ENCODE measurements around the gene PCDH17. TPM values are rescaled to one million over a fixed set of nuclear protein-coding genes. Genes with fewer than 3 reads are reported as not detected.

The PCDH17 gene
- total and polyA plus RNA-seq, 2 of the 8 experiments (the other 6 are each of a cell fraction or from before 2014, with no cell fraction given), result 0.20 to 0.60 TPM

GRCh38 chr13:57635541-57636085 is 4.1 kb downstream of the PCDH17 start:
- WGBS, 2 experiments (ENCODE audit: extremely low coverage in 1 of 2, insufficient coverage in 1 of 2, insufficient read length in 1 of 2, insufficient replicate concordance in 2 of 2, low coverage in 1 of 2, low lambda C conversion rate in 2 of 2, missing lambda C conversion rate in 1 of 2), result 97% methylated on average over 2 of the region's 2 CpGs; no CpG with 5 or more reads in 1 of the 2 experiments
- Histone ChIP-seq H3K79me2 (ENCODE audit: control insufficient read depth in 1 of 2, insufficient read depth in 2 of 2, low read length in 2 of 2) (no peaks in the 10 kb centered on the region), H3K36me3 (ENCODE audit: control insufficient read depth in 2 of 4, insufficient read depth in 4 of 4, low read length in 3 of 4) (peaks cover 0 to 5% (median 0%) of the 10 kb centered on the region in 4 experiments; a peak in 1 of 8 replicates), H3K27ac (ENCODE audit: low read depth, low read length) (no peak overlapping the region), H3K14ac (ENCODE audit: insufficient read length) (no peak overlapping the region), H2BK20ac (ENCODE audit: low read length) (no peak overlapping the region), H4K91ac (replicated peaks; ENCODE audit: insufficient read length, low read length) (no peak overlapping the region), H2BK5ac (ENCODE audit: low read depth, low read length) (no peak overlapping the region), H3K9ac (replicated peaks in 1 of 4; ENCODE audit: extremely low read depth in 1 of 4, low read depth in 3 of 4, low read length in 3 of 4) (no peak overlapping the region), H3K4ac (replicated peaks; ENCODE audit: insufficient read length, low read depth, low read length) (no peak overlapping the region), H3K23me2 (ENCODE audit: low read depth, low read length) (peaks cover 36% of the 10 kb centered on the region), H2AFZ (ENCODE audit: low read length) (no peak overlapping the region), H3K23ac (ENCODE audit: insufficient read length) (no peak overlapping the region), H3K4me3 (ENCODE audit: extremely low read depth in 1 of 4, insufficient read depth in 2 of 4, low read depth in 3 of 4, low read length in 4 of 4) (no peak overlapping the region), H3K9me3 (ENCODE audit: insufficient read depth in 2 of 2, low read depth in 1 of 2, low read length in 1 of 2) (peaks cover 0 to 10% of the 10 kb centered on the region in 2 experiments; a peak in 1 of 4 replicates), H4K5ac (ENCODE audit: insufficient read length, low read depth, low read length) (no peak overlapping the region), H3K79me1 (ENCODE audit: low read depth, low read length) (no peaks in the 10 kb centered on the region), H2BK15ac (ENCODE audit: low read length) (no peak overlapping the region), H2BK12ac (ENCODE audit: low read depth, low read length) (no peak overlapping the region), H3K4me1 (replicated peaks in 1 of 4; ENCODE audit: control insufficient read depth in 3 of 4, insufficient read depth in 4 of 4, low read length in 3 of 4) (peaks cover 0 to 14% (median 6%) of the 10 kb centered on the region in 4 experiments; a peak in 5 of 7 replicates), H2AK5ac (ENCODE audit: low read depth, low read length) (no peak overlapping the region), H4K8ac (ENCODE audit: extremely low read depth, insufficient read depth, low read length) (no peak overlapping the region), H3K56ac (replicated peaks; ENCODE audit: insufficient read length, low read depth, low read length) (no peak overlapping the region), H4K20me1 (replicated peaks in 1 of 2; ENCODE audit: control insufficient read depth in 1 of 2, insufficient read depth in 2 of 2, low read length in 2 of 2) (peaks cover 0 to 3% of the 10 kb centered on the region in 2 experiments), H3K27me3 (replicated peaks in 1 of 4; ENCODE audit: control insufficient read depth in 3 of 4, extremely low read depth in 1 of 4, insufficient read depth in 3 of 4, low read length in 3 of 4) (peaks cover 16 to 42% (median 38%) of the 10 kb centered on the region in 4 experiments), H3K18ac (ENCODE audit: extremely low read depth, low read length) (no peak overlapping the region), H2BK120ac (replicated peaks; ENCODE audit: low read depth, low read length) (no peak overlapping the region), H3K4me2 (ENCODE audit: insufficient read depth in 1 of 2, low read depth in 2 of 2, low read length in 2 of 2) (no peak overlapping the region; a peak in 1 of 4 replicates)
- no peak for TF ChIP-seq PHF8 (conservative IDR thresholded peaks at IDR 0.05; ENCODE audit: low read depth, low read length)
- TF ChIP-seq SP1 (IDR thresholded peaks at IDR 0.05; ENCODE audit: low read depth, low read length), result no peak
- no peak for TF ChIP-seq GTF2F1 (IDR thresholded peaks at IDR 0.05; ENCODE audit: borderline replicate concordance, low read depth, low read length)
- no peak for TF ChIP-seq SIN3A (conservative IDR thresholded peaks at IDR 0.05 in 1 of 2, IDR thresholded peaks at IDR 0.05 in 1 of 2; ENCODE audit: low read depth in 1 of 2, low read length in 2 of 2)
- TF ChIP-seq SUZ12 (IDR thresholded peaks at IDR 0.05; ENCODE audit: low read length), result no peak
- TF ChIP-seq POLR2A (IDR thresholded peaks at IDR 0.05; ENCODE audit: control extremely low read depth in 1 of 2, low read depth in 2 of 2, low read length in 2 of 2), result no peak
- no peak for TF ChIP-seq TBP (IDR thresholded peaks at IDR 0.05; ENCODE audit: low read depth, low read length)
- TF ChIP-seq SP2 (IDR thresholded peaks at IDR 0.05; ENCODE audit: low read length), result no peak
- no peak for TF ChIP-seq SIRT6 (IDR thresholded peaks at IDR 0.05; ENCODE audit: low read length)
- no peak for TF ChIP-seq SIX5 (IDR thresholded peaks at IDR 0.05; ENCODE audit: low read depth, low read length)
- TF ChIP-seq, protein P1, sequence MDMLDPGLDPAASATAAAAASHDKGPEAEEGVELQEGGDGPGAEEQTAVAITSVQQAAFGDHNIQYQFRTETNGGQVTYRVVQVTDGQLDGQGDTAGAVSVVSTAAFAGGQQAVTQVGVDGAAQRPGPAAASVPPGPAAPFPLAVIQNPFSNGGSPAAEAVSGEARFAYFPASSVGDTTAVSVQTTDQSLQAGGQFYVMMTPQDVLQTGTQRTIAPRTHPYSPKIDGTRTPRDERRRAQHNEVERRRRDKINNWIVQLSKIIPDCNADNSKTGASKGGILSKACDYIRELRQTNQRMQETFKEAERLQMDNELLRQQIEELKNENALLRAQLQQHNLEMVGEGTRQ (IDR thresholded peaks at IDR 0.05; ENCODE audit: low read length), result no peak
- no peak for TF ChIP-seq TAF7 (optimal IDR thresholded peaks at IDR 0.05; ENCODE audit: borderline replicate concordance, low read depth, low read length)
- no peak for TF ChIP-seq RXRA (IDR thresholded peaks at IDR 0.05; ENCODE audit: insufficient read depth, low read depth, low read length)
- POLR2A ChIA-PET (ENCODE audit: partially characterized antibody), result no interaction called here
- FAIRE-seq, result no peak
- DNase-seq (ENCODE audit: low read depth in 1 of 2, low spot score in 2 of 2), result no peak
- CTCF ChIA-PET (ENCODE audit: partially characterized antibody), result interaction anchor here (1.1 to 5.1 kb wide), 10 partner anchors 9 to 301 kb away, joined by 3 to 38 read pairs (median 8); no protein-coding TSS in a partner anchor

All from H1 (cell line).